OCI-LY7 (cell line): ENCODE data around the gene FOXP1.

Experiments
- CTCF ChIP-seq: fragments of 200-600 bp; sonication (generic); conservative IDR thresholded peaks from 2 replicates; pipeline ENCODE4 v1.5.1; 2014; ENCODE audit warnings: mild to moderate bottlenecking, antibody characterized with exemption, low read length, moderate library complexity, mixed read lengths
- EZH2phosphoT487 ChIP-seq: fragments of 200-600 bp; sonication (generic); IDR thresholded peaks from 2 replicates; pipeline ENCODE4 v1.6.1; 2018; ENCODE audit warnings: low read depth, borderline replicate concordance, mild to moderate bottlenecking, mixed run types, antibody characterized with exemption, low read length, moderate library complexity, mixed read lengths

GRCh38 chr3:71077070-71077469, 506.5 kb downstream of the FOXP1 start:
- TF ChIP-seq CTCF (no peak), EZH2phosphoT487 (no peak)
